PFSK-1 (cell line): Measurements from ENCODE around the gene BMP3.

Source experiments
- FOXP2 ChIP-seq: optimal IDR thresholded peaks from 2 replicates; pipeline ENCODE3; 2011; ENCODE audit warnings: borderline replicate concordance, control low read depth, inconsistent platforms; ENCODE audit not compliant: insufficient read depth; ENCODE audit errors: extremely low read length, extremely low read depth
- SIN3A ChIP-seq: IDR thresholded peaks from 2 replicates; pipeline ENCODE4 v1.6.1; 2012; ENCODE audit warnings: mild to moderate bottlenecking, low read length, moderate library complexity, borderline replicate concordance; ENCODE audit not compliant: insufficient read depth

DNA sequence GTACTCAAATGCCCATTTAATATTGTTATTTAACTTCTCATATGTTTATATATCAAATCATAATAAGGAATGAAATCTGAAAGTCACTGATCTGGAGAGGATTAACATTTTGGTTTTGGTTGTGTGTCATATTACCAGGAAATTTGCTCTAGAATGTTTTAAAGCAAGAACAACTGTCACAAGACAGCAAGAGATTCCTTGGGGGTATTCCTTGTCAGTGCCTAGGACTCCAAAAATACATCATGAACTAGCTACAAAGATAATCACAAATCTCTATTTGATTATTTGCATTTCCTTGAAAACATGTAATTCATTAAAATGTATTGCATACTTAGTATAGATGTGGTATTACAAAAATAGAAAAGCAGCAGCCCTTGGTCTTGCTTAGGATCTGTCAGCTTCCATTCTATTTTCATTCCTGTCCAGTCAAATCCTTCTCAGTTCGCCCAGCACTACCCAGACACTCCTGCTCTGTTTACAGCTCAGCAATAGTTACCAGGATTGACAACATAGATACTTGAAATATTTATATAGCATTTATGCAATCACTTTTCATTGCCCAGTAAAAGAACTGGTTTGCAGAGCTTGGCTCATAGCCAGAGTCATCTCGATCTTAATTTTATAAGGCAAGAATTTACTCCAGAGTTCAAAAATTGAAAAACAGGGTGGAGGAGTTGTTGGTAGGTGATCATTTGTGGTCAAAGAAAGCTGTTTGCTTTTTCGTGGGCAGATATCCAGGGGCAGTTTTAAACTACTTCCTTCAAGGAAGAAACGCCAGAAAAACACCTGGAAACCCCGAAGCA, 9.2 kb upstream of the BMP3 start:
- TF ChIP-seq SIN3A (no peak), FOXP2 (no peak)
